IMR-90 (cell line): Measurements from ENCODE around the gene CCND1. TPM values are rescaled to one million over a fixed set of nuclear protein-coding genes. Genes with fewer than 3 reads are reported as not detected.

Experiments used
- ATAC-seq: fragments of 200-7000 bp; cut with Tn5 transposase; 2 replicates; pipeline ENCODE4 v1.9.1; 2020; ENCODE audit warnings: low read depth, mild to moderate bottlenecking, moderate library complexity
- BruUV-seq: library from RNA; stranded (reverse); fragments of 400-500 nt; replicated peaks from 2 replicates; lab custom pipeline; 2021; lab: Mats Ljungman, UMichigan
- CTCF ChIA-PET: fragments of 300-600 bp; formaldehyde crosslinking; extraction: SDS; loops from one replicate; lab custom pipeline; 2021; ENCODE audit warnings: antibody characterized with exemption; lab: Yijun Ruan, JAX
- POLR2A ChIA-PET: fragments of 300-600 bp; sonication (Branson Sonifier 250); formaldehyde crosslinking; loops from one replicate; lab custom pipeline; 2022; ENCODE audit warnings: antibody characterized with exemption; ENCODE audit not compliant: unreplicated experiment; lab: Charles Lee
- DNase-seq: peaks from one replicate; pipeline ENCODE4 v3.0.0; 2013
- H2AFZ ChIP-seq: replicated peaks from 2 replicates; pipeline ENCODE3; 2013; ENCODE audit warnings: low read length, mild to moderate bottlenecking; ENCODE audit not compliant: poor library complexity
- H2AK5ac ChIP-seq: 2 replicates; pipeline ENCODE4 v1.6.1; 2013; ENCODE audit warnings: low read depth, low read length, inconsistent platforms
- H2AK9ac ChIP-seq: replicated peaks from 2 replicates; pipeline ENCODE3; 2013; ENCODE audit warnings: mild to moderate bottlenecking, low read depth, low read length, moderate library complexity; ENCODE audit not compliant: poor library complexity
- H2BK120ac ChIP-seq: 2 replicates; pipeline ENCODE4 v1.6.1; 2013; ENCODE audit warnings: low read depth, low read length, inconsistent platforms
- H2BK15ac ChIP-seq: 3 replicates; pipeline ENCODE4 v1.6.1; 2013; ENCODE audit warnings: low read depth, low read length, inconsistent platforms
- H2BK20ac ChIP-seq: 2 replicates; pipeline ENCODE4 v1.6.1; 2013; ENCODE audit warnings: low read depth, mild to moderate bottlenecking, inconsistent platforms, low read length, moderate library complexity
- H2BK5ac ChIP-seq: 2 replicates; pipeline ENCODE4 v1.6.1; 2013; ENCODE audit warnings: mild to moderate bottlenecking, low read depth, low read length, inconsistent platforms; ENCODE audit not compliant: poor library complexity, severe bottlenecking
- H3K14ac ChIP-seq: replicated peaks from 2 replicates; pipeline ENCODE4 v1.6.1; 2013; ENCODE audit warnings: low read depth, low read length, inconsistent platforms
- H3K18ac ChIP-seq: 2 replicates; pipeline ENCODE4 v1.6.1; 2013; ENCODE audit warnings: low read depth, low read length, control low read depth
- H3K23ac ChIP-seq: 2 replicates; pipeline ENCODE4 v1.6.1; 2013; ENCODE audit warnings: low read depth, low read length, inconsistent platforms
- H3K27ac ChIP-seq: 2 replicates; pipeline ENCODE4 v1.5.1; 2013; ENCODE audit warnings: mild to moderate bottlenecking, control low read depth, low read length; ENCODE audit not compliant: insufficient read depth
- H3K27me3 ChIP-seq: 2 replicates; pipeline ENCODE4 v1.6.1; 2013; ENCODE audit warnings: low read length; ENCODE audit not compliant: control insufficient read depth, insufficient read depth
- H3K36me3 ChIP-seq: 2 replicates; pipeline ENCODE4 v1.6.1; 2013; ENCODE audit warnings: low read length, mixed read lengths; ENCODE audit not compliant: control insufficient read depth, insufficient read depth
- H3K4ac ChIP-seq: 2 replicates; pipeline ENCODE4 v1.6.1; 2013; ENCODE audit warnings: low read depth, low read length, inconsistent platforms
- H3K4me1 ChIP-seq: 2 replicates; pipeline ENCODE4 v1.6.1; 2013; ENCODE audit warnings: low read length, mixed read lengths; ENCODE audit not compliant: control insufficient read depth, insufficient read depth
- H3K4me2 ChIP-seq: 2 replicates; pipeline ENCODE4 v1.6.1; 2013; ENCODE audit warnings: low read depth, mild to moderate bottlenecking, control low read depth, low read length, moderate library complexity
- H3K4me3 ChIP-seq: 2 replicates; pipeline ENCODE4 v1.5.1; 2013; ENCODE audit warnings: low read depth, mild to moderate bottlenecking, control low read depth, low read length, moderate library complexity; ENCODE audit not compliant: insufficient read depth
- H3K56ac ChIP-seq: 2 replicates; pipeline ENCODE4 v1.6.1; 2013; ENCODE audit warnings: low read length, inconsistent platforms; ENCODE audit not compliant: insufficient read depth; ENCODE audit errors: extremely low read depth
- H3K79me1 ChIP-seq, 2 experiments: 2 replicates each; pipeline ENCODE4 v1.6.1; 2013; ENCODE audit warnings: low read length in 2 of 2, inconsistent platforms in 1 of 2, low read depth in 1 of 2
- H3K9ac ChIP-seq: 2 replicates; pipeline ENCODE4 v1.6.1; 2013; ENCODE audit warnings: low read depth, low read length, control low read depth
- H3K9me1 ChIP-seq: 2 replicates; pipeline ENCODE4 v1.6.1; 2013; ENCODE audit warnings: low read length, inconsistent platforms; ENCODE audit not compliant: insufficient read depth
- H3K9me3 ChIP-seq: 2 replicates; pipeline ENCODE4 v1.6.1; 2013; ENCODE audit warnings: low read length; ENCODE audit not compliant: control insufficient read depth, insufficient read depth
- H4K20me1 ChIP-seq: 2 replicates; pipeline ENCODE4 v1.6.1; 2013; ENCODE audit warnings: low read length, inconsistent platforms; ENCODE audit not compliant: insufficient read depth
- H4K5ac ChIP-seq: 2 replicates; pipeline ENCODE4 v1.6.1; 2013; ENCODE audit warnings: mild to moderate bottlenecking, low read depth, low read length, control low read depth
- H4K8ac ChIP-seq, 2 experiments: 2 replicates each; pipeline ENCODE4 v1.6.1; 2013; ENCODE audit warnings: low read depth in 2 of 2, low read length in 2 of 2, control low read depth in 1 of 2, inconsistent platforms in 1 of 2
- H4K91ac ChIP-seq: 2 replicates; pipeline ENCODE4 v1.6.1; 2013; ENCODE audit warnings: low read depth, low read length, inconsistent platforms; ENCODE audit not compliant: insufficient read depth
- MAZ ChIP-seq: IDR thresholded peaks from 2 replicates; pipeline ENCODE4 v1.6.1; 2012; ENCODE audit warnings: low read depth, mild to moderate bottlenecking, low read length, improper control_type of control experiment, moderate library complexity, borderline replicate concordance
- MXI1 ChIP-seq: IDR thresholded peaks from 2 replicates; pipeline ENCODE4 v1.6.1; 2012; ENCODE audit warnings: low read depth, mild to moderate bottlenecking, low read length, moderate library complexity, borderline replicate concordance
- NFE2L2 ChIP-seq: fragments of 150-350 bp; IDR thresholded peaks from 2 replicates; pipeline ENCODE4 v1.6.1; 2016; ENCODE audit warnings: low read depth, mild to moderate bottlenecking, low read length
- POLR2A ChIP-seq: IDR thresholded peaks from 2 replicates; pipeline ENCODE4 v1.6.1; 2012; ENCODE audit warnings: mild to moderate bottlenecking, low read depth, low read length
- RFX5 ChIP-seq: IDR thresholded peaks from 2 replicates; pipeline ENCODE4 v1.8.0; 2012; ENCODE audit warnings: low read depth, mild to moderate bottlenecking, low read length, moderate library complexity
- SMC3 ChIP-seq: fragments of 150-350 bp; IDR thresholded peaks from 2 replicates; pipeline ENCODE4 v1.6.1; 2016; ENCODE audit warnings: low read depth, mild to moderate bottlenecking, antibody characterized with exemption, low read length, moderate library complexity
- WGBS, 2 experiments: methylation state at CpG; one replicate each; pipeline versions ENCODE4 v1.1.5 to v1.1.7; 2013; ENCODE audit warnings: missing lambda C conversion rate in 2 of 2; ENCODE audit not compliant: insufficient read length in 1 of 2; ENCODE audit errors: extremely low coverage in 2 of 2; 5-methylcytosine and 5-hydroxymethylcytosine counted together
- dilution Hi-C: fragments of 300-500 bp; cut with HindIII; formaldehyde crosslinking; loops from one replicate; pipeline ENCODE4 v1.14.3; 2018; ENCODE audit warnings: low sequenced_read_pairs; ENCODE audit not compliant: unreplicated experiment
- in situ Hi-C: fragments of 300-500 bp; cut with MboI; formaldehyde crosslinking; loops from 3 replicates; pipeline ENCODE4 v1.14.3; 2019; ENCODE audit warnings: low sequenced_read_pairs, inconsistent platforms, mixed read lengths
- intact Hi-C: fragments of 100-400 bp; cut with micrococcal nuclease; formaldehyde crosslinking; loops from 2 replicates; pipeline ENCODE4 v1.10.0; 2022
- polyA plus RNA-seq, 3 experiments: library from polyadenylated mRNA; depleted of rRNA; stranded (reverse); fragments of >200 nt; gene quantifications; 2 replicates each; pipeline ENCODE4 v1.2.3, GENCODE V29; 2012; ENCODE audit warnings: low replicate concordance in 1 of 3
- total RNA-seq: library from RNA; depleted of rRNA; stranded (reverse); fragments of >200 nt; gene quantifications from 2 replicates; pipeline ENCODE4 v1.2.3, GENCODE V29; 2012

Gene CCND1
- total and polyA plus RNA-seq, 2 of the 4 experiments (the other 2 are of a cell fraction) = 481 to 748 TPM

DNA sequence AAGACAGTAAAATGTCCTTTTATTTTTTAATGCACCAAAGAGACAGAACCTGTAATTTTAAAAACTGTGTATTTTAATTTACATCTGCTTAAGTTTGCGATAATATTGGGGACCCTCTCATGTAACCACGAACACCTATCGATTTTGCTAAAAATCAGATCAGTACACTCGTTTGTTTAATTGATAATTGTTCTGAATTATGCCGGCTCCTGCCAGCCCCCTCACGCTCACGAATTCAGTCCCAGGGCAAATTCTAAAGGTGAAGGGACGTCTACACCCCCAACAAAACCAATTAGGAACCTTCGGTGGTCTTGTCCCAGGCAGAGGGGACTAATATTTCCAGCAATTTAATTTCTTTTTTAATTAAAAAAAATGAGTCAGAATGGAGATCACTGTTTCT lies 1.1 kb upstream of the CCND1 start:
- dilution Hi-C loops = no loop called here

More for the DNA sequence above, 1.1 kb upstream of the CCND1 start:
- peak overlapping the region; percentile 88 for H3K9ac ChIP-seq
- peak overlapping the region; percentile 98 for H2BK5ac ChIP-seq
- H3K14ac ChIP-seq = peak overlapping the region; percentile 99
- peak overlapping the region; percentile 96 for H2AK9ac ChIP-seq
- peak overlapping the region; percentile 92 to 99 for H4K8ac ChIP-seq
- peaks cover 0 to 41% of the 10 kb centered on the region in 2 experiments; a peak in 2 of 4 replicates for H3K79me1 ChIP-seq
- H3K4me2 ChIP-seq = peak overlapping the region; percentile 88
- ATAC-seq (no peak), DNase-seq (no peak)
- in situ Hi-C loops = loop anchor here (5.0 to 10.0 kb wide), 2 partner anchors 195 to 338 kb away; no protein-coding TSS in a partner anchor
- no peaks in the 10 kb centered on the region for H3K27me3 ChIP-seq
- peak overlapping the region; percentile 94 for H3K56ac ChIP-seq
- peaks cover 16% of the 10 kb centered on the region for H3K4me1 ChIP-seq
- intact Hi-C loops = loop anchor here (5.0 to 10.0 kb wide), 2 partner anchors 288 to 735 kb away; partner anchors contain the start of genes IGHMBP2 and MRPL21
- H2AFZ ChIP-seq = peak overlapping the region; percentile 84
- H2AK5ac ChIP-seq = peak overlapping the region; percentile 97
- H3K9me3 ChIP-seq = no peaks in the 10 kb centered on the region
- peak overlapping the region; percentile 84 for H2BK20ac ChIP-seq
- peaks cover 9% of the 10 kb centered on the region for H3K9me1 ChIP-seq
- H4K5ac ChIP-seq = peak overlapping the region; percentile 81; the same call in 1 of the 2 replicates
- peak overlapping the region; percentile 76; the same call in 1 of the 3 replicates for H2BK15ac ChIP-seq
- H3K27ac ChIP-seq = peak overlapping the region; percentile 92
- H3K4ac ChIP-seq = peak overlapping the region; percentile 97
- peaks cover 14% of the 10 kb centered on the region for H3K36me3 ChIP-seq
- peak overlapping the region; percentile 77 for H3K18ac ChIP-seq
- H3K23ac ChIP-seq = peak overlapping the region; percentile 99
- ChIA-PET CTCF (no interaction called here), POLR2A (interaction anchor here (1.2 to 1.9 kb wide), 2 partner anchors 220 to 342 kb away, joined by 4 to 5 read pairs; no protein-coding TSS in a partner anchor)
- no TSS peak for BruUV-seq
- no peak for TF ChIP-seq NFE2L2
- TF ChIP-seq MAZ = no peak
- no peak for TF ChIP-seq SMC3
- no peak for TF ChIP-seq RFX5
- no peak for TF ChIP-seq POLR2A
- no peak for TF ChIP-seq MXI1
- H4K20me1 ChIP-seq = peaks cover 27% of the 10 kb centered on the region
- H3K4me3 ChIP-seq = peak overlapping the region; percentile 98
- peak overlapping the region; percentile 97 for H4K91ac ChIP-seq
- no CpG with 5 or more reads among the region's 9 CpGs for WGBS, 2 experiments
- H2BK120ac ChIP-seq = peak overlapping the region; percentile 91
